Muscle of arm (tissue), 14 donors: Measurements from ENCODE around the gene STAP1. TPM values are rescaled to one million over a fixed set of nuclear protein-coding genes. Genes with fewer than 3 reads are reported as not detected.
"Not testable (repeated sequence)": the region's sequence is repeated elsewhere in the genome, so short reads cannot be mapped to it uniquely, and the experiment has no call there.

Source experiments
- DNase-seq: peaks from one replicate; pipeline ENCODE4 v3.0.0-alpha.2; 2013
- long read RNA-seq, 11 donors: transcript quantifications; one replicate each; lab custom pipeline, GENCODE V29; 2026
- polyA plus RNA-seq, 12 donors: library from polyadenylated mRNA; unstranded; fragments of 120-200 nt; gene quantifications; one replicate each; pipeline ENCODE4 v1.2.1, GENCODE V29; 2013; ENCODE audit not compliant: insufficient read length in 12 of 12

Gene STAP1, protein sequence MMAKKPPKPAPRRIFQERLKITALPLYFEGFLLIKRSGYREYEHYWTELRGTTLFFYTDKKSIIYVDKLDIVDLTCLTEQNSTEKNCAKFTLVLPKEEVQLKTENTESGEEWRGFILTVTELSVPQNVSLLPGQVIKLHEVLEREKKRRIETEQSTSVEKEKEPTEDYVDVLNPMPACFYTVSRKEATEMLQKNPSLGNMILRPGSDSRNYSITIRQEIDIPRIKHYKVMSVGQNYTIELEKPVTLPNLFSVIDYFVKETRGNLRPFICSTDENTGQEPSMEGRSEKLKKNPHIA
- 1 to 10 TPM in 1 of 12 donors, under 1 TPM in 5, not detected in 6; 0.14 to 1.9 (median 0.36) TPM for polyA plus RNA-seq
- long read RNA-seq, donor 1 = 0 reads
- long read RNA-seq, donor 2 = 0 reads
- long read RNA-seq, donor 3 = 0 reads
- long read RNA-seq, donor 4 = 0 reads
- long read RNA-seq, donor 5 = 0 reads
- long read RNA-seq, donor 6 = 0 reads
- long read RNA-seq, donor 7 = 0 reads
- long read RNA-seq, donor 8 = 0 reads
- long read RNA-seq, donor 9 = 0 reads
- long read RNA-seq, donor 10 = 0 reads
- long read RNA-seq, donor 11 = 0 reads

DNA sequence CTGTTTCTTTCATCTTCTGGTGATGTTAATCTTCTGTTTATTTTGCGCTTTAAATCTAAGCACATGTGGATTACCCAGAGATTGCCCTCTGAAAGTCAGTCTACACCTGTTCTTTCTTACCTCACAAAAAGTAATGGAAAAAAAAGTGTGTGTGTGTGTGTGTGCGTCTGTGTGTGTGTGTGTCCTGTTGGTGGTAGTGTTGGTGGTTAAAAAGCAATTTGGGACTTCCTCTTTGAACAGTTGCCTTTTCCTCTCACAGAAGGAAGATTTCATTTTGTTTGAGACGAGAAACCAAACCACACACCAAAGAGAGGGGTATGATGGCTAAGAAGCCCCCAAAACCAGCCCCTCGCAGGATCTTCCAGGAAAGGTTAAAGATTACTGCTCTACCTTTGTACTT lies at the start of gene STAP1:
Gene STAP1, plus strand, starts transcription at position 235 of the 400 bp plus-strand sequence. Its CDS starts 83 bp downstream, at position 318.
- DNase-seq = no peak

DNA sequence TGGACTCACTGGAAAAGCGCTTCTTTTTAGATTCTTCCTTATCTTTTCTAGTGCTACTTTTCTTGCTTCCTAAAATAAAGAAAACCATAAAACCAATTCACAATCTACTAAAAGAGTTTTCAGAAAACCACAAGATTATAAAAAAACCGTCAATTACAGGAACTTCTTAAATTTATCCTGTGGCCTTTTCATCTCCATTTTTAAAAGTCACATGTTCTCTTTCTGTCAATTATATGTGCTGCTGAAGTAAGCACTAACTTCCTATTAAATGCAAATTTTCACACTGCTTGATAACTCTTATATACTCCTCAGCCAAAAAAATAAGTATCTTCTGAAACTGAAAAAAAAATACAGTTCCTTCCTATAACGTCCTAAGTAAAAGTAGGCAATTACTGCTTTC lies 46.0 kb upstream of the STAP1 start:
- DNase-seq = no peak

DNA sequence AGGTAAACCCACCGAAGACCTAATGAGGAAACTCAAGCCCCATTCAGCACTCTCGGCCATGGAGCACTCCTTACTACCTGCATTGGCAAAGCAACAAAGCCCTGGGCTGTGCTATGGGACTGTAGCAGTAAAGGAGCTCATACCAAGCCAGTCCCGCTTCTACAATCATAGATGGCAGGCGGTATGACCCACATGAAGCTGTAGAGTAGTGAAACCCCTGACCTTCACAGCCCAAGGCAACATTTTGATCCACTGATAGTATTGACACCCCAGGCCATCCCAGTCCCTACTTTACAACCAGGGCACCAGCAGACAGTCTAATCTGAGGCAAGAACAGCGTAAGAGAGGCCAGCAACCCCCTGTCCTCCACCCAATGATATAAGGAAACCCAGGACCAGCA lies 38.4 kb upstream of the STAP1 start:
- DNase-seq = no peak

GRCh38 chr4:67521506-67521905 lies 37.0 kb upstream of the STAP1 start:
- DNase-seq = no peak

DNA sequence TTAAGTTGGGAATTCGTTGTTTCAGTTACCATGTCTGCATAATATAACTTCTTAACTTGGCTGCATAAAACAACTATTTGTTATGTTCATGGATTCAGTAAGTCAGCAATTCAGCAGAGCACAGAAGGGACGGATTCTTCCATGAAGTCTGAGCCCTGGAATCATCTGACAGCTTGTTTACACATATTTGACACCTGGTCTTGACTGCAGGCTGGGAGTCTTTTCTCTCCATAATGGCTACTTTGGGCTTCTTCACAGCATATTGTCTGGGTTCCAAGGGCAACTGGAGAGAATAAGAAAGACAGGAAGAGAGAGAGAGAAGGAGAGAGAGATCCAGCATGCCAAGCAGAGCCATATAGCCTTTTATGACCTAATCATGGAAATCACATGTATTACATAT lies 36.3 kb upstream of the STAP1 start:
- no peak for DNase-seq

GRCh38 chr4:67522851-67523671 lies 35.5 kb upstream of the STAP1 start:
- no peak for DNase-seq

DNA sequence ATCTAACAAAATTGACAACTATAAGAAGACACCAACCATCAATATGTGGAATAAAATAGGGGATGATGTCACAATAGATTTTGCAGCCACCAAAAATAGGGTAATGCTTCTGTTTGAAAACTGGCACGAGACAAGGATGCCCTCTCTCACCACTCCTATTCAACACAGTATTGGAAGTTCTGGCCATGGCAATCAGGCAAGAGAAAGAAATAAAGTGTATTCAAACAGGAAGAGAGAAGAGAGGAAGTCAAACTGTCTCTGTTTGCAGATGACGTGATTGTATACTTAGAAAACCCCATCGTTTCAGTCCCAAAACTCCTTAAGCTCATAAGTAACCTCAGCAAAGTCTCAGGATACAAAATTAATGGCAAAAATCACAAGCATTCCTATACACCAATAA lies 34.4 kb upstream of the STAP1 start:
- DNase-seq = not testable (repeated sequence)

DNA sequence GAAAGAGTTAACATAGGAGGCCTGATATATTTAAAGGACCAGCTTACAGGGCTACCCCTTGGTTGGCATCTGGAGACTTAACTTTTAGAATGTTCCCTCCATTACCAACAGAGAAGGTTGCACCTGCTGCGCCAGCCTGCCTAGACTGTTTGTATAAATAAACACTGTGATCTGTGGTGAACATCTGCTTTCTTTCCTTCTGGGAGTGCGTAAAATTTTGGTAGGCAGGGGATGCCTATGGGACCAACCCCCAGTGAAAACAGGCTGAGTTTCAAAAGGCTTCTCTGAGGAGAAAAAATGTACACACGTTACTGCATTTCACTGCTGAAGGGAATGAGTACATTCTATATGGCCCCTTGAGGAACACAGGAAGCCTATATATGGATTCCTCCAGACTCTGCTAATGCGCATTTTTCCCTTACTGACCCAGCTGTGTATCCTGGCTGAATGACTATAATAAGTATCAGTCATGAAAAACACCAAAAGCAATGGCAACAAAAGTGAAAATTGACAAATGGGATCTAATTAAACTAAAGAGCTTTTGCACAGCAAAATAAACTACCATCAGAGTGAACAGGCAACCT lies 27.1 kb upstream of the STAP1 start:
- DNase-seq = no peak

- not testable (repeated sequence) for DNase-seq
Measured at GRCh38 chr4:67532397-67532796, 26.1 kb upstream of the STAP1 start.

DNA sequence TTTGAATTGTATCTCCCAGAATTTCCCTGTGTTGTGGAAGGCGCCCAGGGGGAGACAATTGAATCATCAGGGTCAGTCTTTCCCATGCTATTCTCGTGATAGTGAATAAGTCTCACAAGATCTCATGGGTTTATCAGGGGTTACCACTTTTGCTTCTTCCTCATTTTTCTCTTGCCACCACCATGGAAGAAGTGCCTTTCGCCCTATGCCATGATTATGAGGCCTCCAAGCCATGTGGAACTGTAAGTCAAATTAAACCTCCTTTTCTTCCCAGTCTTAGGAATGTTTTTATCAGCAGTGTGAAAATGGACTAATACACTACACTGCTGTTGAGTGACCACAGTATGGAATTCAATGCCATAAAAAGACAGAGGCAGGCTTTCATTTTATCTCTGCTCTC lies 25.4 kb upstream of the STAP1 start:
- DNase-seq = no peak

DNA sequence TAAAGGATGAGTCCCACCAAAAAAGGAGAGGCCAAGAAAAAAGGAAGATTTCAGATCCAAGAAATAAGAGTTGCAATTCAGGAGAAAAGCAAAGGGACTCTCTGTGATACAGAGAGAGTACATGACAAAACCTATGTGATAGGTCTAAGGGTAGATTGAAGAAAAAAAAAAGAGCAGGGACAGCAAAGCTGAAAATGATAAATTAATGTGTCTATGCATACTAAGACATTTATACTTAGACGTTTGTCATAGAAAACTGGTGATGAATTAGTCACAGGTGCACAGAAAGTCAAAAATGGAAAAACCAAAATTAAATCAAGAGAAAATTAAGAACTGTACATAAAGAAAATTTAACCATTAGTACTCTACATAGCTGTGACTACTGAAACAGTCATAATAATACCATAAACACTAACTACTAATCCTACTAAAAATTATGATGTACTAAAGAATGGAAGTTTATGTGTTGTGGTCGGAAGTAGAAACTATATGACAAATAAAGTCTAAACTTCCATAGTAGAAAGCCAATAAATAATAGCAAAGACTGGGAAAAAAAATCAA lies 23.2 kb upstream of the STAP1 start:
- DNase-seq = no peak

- DNase-seq = no peak
Measured at GRCh38 chr4:67539830-67540229, 18.7 kb upstream of the STAP1 start.

GRCh38 chr4:67542076-67542475 lies 16.5 kb upstream of the STAP1 start:
- no peak for DNase-seq

DNA sequence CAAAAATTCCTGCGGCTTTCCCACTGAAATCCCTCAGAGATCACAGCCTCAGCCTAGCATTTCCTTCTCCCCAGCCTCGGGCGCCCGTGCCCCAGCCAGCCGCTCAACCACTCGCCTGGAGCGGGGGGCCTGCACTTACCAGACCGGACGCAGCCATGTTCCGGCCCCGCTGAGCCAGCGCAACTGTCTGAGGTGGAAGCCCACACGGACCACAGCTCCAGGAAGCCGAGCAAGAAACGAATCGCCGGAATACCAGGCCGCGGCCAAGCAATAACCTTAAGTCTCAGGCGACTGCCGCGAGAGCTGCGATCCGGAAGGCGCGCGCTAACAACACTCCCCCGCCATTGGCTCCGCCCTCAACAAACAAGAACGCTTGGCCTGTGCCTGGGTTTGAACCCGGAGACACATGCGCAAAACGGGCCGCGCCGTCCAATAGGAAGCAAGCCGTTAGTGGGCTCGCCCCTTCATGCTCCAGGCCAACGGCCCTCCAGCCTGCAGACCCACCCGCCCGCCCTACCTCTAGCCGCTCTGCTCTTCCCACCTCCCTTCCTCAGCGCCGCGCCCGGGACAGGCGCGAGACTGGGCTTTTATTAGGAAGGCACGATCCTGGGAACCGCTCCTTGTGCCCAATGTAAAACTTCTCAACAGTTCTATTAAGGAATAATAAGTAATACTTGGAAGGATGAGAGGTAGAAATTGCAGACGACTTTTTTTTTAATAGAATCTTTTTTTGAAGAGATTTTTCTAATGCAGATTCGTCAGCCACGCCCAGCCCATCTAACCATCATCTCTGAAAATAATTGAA lies 13.1 kb upstream of the STAP1 start, which contains the start of gene CENPC:
Gene CENPC, minus strand, starts transcription at position 305 of the 805 bp plus-strand sequence. Its CDS starts 148 bp downstream, at position 157.
- peak; percentile 94 for DNase-seq

DNA sequence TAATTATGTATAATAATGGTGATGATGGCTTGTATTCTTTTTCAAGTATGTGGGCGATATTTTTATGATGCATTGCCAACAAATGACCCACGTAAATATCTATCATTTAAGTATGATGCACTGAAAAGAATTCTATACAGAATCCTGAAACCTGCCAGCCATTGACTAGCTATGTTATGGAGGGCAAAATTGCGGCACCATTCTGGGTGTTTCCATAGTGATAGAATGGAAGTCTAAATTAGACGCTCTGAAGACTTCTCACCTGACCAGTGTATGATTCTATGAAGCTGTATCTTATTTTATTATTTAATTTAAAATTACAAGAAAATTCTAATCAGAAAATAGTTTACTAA lies 12.5 kb upstream of the STAP1 start:
- no peak for DNase-seq

- DNase-seq = no peak
Measured at GRCh38 chr4:67546971-67547370, 11.6 kb upstream of the STAP1 start.

DNA sequence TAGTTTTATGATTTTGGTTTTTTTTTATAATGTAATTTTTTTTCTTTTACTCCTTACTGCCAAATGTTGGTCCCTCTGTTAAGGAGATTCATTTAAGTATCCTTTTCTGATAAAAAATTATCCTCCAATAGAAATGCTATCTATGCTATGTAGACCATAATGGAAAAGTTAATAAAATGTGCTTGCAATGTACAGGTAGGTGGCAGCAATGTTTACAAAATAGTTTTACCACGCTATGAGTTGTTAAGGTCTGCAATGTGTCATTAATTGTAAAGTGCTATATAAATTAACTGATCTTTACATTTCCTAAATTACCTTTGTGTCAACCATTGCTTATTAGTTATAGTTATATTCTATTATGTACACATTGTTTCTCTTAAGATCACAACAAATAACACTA lies 9.4 kb upstream of the STAP1 start:
- DNase-seq = peak; percentile 7

DNA sequence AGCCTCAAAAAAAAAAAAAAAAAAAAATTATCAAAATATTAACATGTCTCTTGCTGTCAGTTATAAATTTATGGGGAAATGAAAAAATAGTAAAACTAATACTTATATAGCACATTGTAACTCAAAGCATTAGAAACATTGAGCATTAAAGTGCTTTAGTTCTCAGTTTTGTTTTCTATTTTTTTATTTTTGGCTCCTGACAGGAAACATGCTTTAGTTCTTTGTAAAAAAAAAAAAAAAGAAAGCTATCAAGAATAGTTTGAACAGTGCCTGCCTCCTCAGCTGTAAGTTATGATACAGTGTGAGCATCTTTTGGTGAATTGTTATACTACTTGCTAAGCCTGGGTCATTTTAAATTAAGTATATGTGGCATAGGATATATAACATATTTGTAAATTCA lies 8.1 kb upstream of the STAP1 start:
- no peak for DNase-seq

DNA sequence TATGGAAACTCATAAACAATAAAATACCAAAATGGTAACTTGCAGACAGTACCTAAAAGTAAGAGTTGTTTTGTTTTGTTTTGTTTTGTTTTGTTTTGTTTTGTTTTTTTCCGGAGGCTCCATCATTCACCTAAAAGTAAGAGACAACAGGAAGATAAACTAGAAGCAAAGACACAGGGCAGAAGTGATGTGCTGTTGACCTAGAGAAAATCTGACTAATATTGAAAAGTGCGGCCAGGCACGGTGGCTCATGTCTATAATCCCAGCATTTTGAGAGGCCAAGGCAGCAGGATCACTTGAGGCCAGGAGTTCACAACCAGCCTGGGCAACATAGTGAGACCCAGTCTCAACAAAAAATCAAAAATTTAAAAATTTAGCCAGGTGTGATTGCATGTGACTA lies 7.7 kb upstream of the STAP1 start:
- no peak for DNase-seq

- DNase-seq = not testable (repeated sequence)
Measured at GRCh38 chr4:67552146-67552792, 6.3 kb upstream of the STAP1 start.

- no peak for DNase-seq
Measured at GRCh38 chr4:67554096-67554495, 4.4 kb upstream of the STAP1 start.
